Measurements from ENCODE around the gene FTL. TPM values are rescaled to one million over a fixed set of nuclear protein-coding genes. Genes with fewer than 3 reads are reported as not detected.

Gene FTL
- total RNA-seq, 1 donor from 2014 or later, result 888 TPM

DNA sequence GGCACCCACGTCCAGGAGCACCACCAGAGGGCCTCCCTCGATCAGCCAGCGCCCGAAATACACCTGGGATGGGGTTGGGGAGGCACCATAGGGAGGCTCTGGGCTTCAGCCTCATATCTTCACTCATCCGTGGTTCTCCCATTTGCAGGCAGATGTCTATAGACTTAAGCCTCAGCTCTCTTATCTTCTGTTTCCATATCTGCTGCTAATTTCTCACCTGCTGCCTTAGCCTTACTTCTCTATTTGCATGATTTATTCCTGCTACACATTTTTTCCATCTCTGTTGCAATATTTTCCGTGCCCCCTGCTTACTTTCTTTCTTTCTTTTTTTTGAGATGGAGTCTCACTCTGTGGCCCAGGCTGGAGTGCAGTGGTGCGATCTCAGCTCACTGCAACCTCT lies 22.2 kb downstream of the FTL start:
- TF ChIP-seq, protein P1, sequence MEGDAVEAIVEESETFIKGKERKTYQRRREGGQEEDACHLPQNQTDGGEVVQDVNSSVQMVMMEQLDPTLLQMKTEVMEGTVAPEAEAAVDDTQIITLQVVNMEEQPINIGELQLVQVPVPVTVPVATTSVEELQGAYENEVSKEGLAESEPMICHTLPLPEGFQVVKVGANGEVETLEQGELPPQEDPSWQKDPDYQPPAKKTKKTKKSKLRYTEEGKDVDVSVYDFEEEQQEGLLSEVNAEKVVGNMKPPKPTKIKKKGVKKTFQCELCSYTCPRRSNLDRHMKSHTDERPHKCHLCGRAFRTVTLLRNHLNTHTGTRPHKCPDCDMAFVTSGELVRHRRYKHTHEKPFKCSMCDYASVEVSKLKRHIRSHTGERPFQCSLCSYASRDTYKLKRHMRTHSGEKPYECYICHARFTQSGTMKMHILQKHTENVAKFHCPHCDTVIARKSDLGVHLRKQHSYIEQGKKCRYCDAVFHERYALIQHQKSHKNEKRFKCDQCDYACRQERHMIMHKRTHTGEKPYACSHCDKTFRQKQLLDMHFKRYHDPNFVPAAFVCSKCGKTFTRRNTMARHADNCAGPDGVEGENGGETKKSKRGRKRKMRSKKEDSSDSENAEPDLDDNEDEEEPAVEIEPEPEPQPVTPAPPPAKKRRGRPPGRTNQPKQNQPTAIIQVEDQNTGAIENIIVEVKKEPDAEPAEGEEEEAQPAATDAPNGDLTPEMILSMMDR (IDR thresholded peaks at IDR 0.05), result no peak
- ATAC-seq (ENCODE audit: low read depth) (peak; percentile 13), DNase-seq (no peak)
- Mint-ChIP-seq H3K4me1 (peaks cover 14% of the 10 kb centered on the region), H3K27ac (no peak overlapping the region), H3K9me3 (no peaks in the 10 kb centered on the region), H3K36me3 (ENCODE audit: low read depth) (peaks cover 45% of the 10 kb centered on the region), H3K4me3 (no peak overlapping the region), H3K27me3 (no peaks in the 10 kb centered on the region)
- POLR2A ChIA-PET, result interaction anchor here (0.5 to 0.6 kb wide), 2 partner anchors 11 to 109 kb away, joined by 5 to 8 read pairs; no protein-coding TSS in a partner anchor
- intact Hi-C loops (cut with micrococcal nuclease), result no loop called here
- CTCF ChIA-PET, result interaction anchor here (1.2 kb wide), 1 partner anchor 13 kb away, joined by 3 read pairs; no protein-coding TSS in a partner anchor

DNA sequence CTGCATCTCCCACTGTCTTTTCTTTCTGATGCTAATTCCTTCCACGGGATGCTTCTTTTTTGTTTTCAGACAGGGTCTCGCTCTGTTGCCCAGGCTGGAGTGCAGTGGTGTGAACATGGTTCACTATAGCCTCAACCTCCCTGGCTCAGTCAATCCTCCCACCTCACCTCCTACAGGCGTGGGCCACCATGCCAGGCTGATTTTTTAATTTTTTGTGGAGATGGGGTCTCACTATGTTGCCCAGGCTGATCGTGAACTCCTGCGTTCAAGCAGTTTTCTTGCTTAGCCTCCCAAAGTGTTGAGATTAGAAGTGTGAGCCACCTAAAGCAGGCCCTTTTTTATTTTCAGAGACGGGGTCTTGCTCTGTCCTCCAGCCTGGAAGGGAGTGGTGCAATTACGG lies 23.2 kb downstream of the FTL start:
- Mint-ChIP-seq H3K4me3 (no peak overlapping the region), H3K4me1 (peaks cover 18% of the 10 kb centered on the region), H3K9me3 (no peaks in the 10 kb centered on the region), H3K27ac (no peak overlapping the region), H3K27me3 (no peaks in the 10 kb centered on the region), H3K36me3 (ENCODE audit: low read depth) (peaks cover 37% of the 10 kb centered on the region)
- CTCF ChIA-PET, result no interaction called here
- TF ChIP-seq, protein P1 (IDR thresholded peaks at IDR 0.05), result no peak
- no peak for DNase-seq
- POLR2A ChIA-PET, result no interaction called here
- intact Hi-C loops (cut with micrococcal nuclease), result no loop called here
- ATAC-seq (ENCODE audit: low read depth), result no peak

DNA sequence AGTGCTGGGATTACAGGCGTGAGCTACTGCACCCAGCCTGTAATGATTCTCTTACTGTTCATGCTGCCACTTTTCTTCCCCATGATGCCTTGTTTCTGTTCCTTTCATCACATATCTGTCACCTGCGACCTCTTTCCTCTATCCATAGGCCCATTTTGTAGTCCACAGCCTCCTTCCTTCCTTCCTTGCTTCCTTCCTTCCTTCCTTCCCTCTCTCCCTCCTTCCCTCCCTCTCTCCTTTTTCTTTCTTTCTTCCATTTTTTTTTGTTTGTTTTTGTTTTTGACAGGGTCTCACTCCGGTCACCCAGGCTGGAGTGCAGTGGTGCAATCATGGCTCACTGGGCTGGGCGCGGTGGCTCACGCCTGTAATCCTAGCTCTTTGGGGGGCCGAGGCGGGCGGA lies 23.8 kb downstream of the FTL start:
- ATAC-seq (ENCODE audit: low read depth), result no peak
- Mint-ChIP-seq H3K27ac (no peak overlapping the region), H3K36me3 (ENCODE audit: low read depth) (peaks cover 37% of the 10 kb centered on the region), H3K9me3 (no peaks in the 10 kb centered on the region), H3K27me3 (no peaks in the 10 kb centered on the region), H3K4me1 (peaks cover 24% of the 10 kb centered on the region), H3K4me3 (no peak overlapping the region)
- DNase-seq, result no peak
- intact Hi-C loops (cut with micrococcal nuclease), result no loop called here
- ChIA-PET POLR2A (no interaction called here), CTCF (no interaction called here)
- TF ChIP-seq, protein P1 (IDR thresholded peaks at IDR 0.05), result no peak

DNA sequence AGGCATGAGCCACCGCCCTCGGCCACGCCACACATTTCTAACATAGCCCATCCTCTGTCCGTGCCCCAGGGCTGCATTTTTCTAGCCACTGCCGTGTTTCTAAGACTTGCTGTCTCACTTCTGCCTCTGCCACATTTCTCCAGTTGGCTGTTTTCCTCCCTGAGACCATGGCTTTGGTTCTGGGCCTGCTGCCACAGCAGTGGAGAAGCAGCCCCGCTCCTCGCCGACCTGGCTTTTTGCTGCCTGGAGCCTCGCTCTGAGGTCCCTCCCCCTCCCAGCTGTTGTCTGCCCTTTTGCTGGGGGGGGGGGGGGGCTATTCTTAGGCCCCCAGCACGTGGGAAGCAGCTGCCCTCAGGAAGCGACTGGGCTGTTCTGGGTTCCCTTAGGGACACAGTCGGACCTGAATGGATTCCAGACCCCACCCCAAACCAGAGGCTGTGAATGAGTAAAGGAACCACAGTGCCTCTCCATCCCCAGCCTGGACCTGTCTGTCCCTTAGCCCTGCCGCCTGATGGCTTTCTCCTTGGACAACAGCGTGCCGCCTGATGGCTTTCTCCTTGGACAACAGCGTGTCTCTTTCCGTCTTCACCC lies 24.7 kb downstream of the FTL start:
- no peaks in the 10 kb centered on the region for H3K27me3 Mint-ChIP-seq
- ChIA-PET POLR2A (no interaction called here), CTCF (no interaction called here)
- peaks cover 34% of the 10 kb centered on the region for H3K36me3 Mint-ChIP-seq (ENCODE audit: low read depth)
- H3K9me3 Mint-ChIP-seq, result no peaks in the 10 kb centered on the region
- TF ChIP-seq, protein P1 (IDR thresholded peaks at IDR 0.05), result no peak
- DNase-seq, result no peak
- peaks cover 31% of the 10 kb centered on the region for H3K4me1 Mint-ChIP-seq
- no peak for ATAC-seq (ENCODE audit: low read depth)
- no peak overlapping the region for H3K27ac Mint-ChIP-seq
- no peak overlapping the region for H3K4me3 Mint-ChIP-seq
- intact Hi-C loops (cut with micrococcal nuclease), result loop anchor here (10.0 kb wide), 3 partner anchors 125 to 885 kb away; partner anchors contain the start of genes AKT1S1, C19orf73, LIN7B and PPFIA3

DNA sequence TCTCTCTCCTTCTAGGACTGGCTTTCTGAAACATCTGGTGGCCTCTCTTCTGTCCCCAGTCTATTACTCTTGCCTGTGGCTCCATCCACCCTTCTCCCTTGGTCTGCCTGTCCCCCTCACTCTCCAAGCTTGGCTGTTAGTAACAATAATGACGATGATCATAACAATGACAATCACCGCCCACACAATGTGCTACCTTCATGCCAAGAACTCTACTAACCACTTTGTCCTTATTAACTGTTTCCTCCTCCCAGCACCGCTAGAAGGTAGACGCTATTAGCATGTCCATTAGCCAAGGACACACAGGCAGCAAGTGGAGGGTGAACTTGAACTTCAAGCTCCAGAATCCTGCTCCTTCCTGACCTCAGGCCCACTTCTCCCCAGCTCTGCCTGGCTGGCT lies 25.3 kb downstream of the FTL start:
- intact Hi-C loops (cut with micrococcal nuclease), result loop anchor here (10.0 kb wide), 3 partner anchors 124 to 884 kb away; partner anchors contain the start of genes AKT1S1, C19orf73, LIN7B and PPFIA3
- no peak overlapping the region for H3K4me3 Mint-ChIP-seq
- no peak overlapping the region for H3K27ac Mint-ChIP-seq
- no peaks in the 10 kb centered on the region for H3K9me3 Mint-ChIP-seq
- peaks cover 31% of the 10 kb centered on the region for H3K36me3 Mint-ChIP-seq (ENCODE audit: low read depth)
- ChIA-PET CTCF (no interaction called here), POLR2A (no interaction called here)
- H3K27me3 Mint-ChIP-seq, result no peaks in the 10 kb centered on the region
- ATAC-seq (ENCODE audit: low read depth) (no peak), DNase-seq (no peak)
- peaks cover 37% of the 10 kb centered on the region for H3K4me1 Mint-ChIP-seq
- TF ChIP-seq, protein P1 (IDR thresholded peaks at IDR 0.05), result no peak

Measured in activated B cell treated with CpG ODN at 0.5 μM for 24 hours (primary cell).